Measurements from ENCODE around the gene POLN. TPM values are rescaled to one million over a fixed set of nuclear protein-coding genes. Genes with fewer than 3 reads are reported as not detected.

The POLN gene
- total and polyA plus RNA-seq, 11 donors = 0.38 to 4.5 (median 1.9) TPM

GRCh38 chr4:2259036-2259540 is 17.2 kb upstream of the POLN start:
- ATAC-seq (no peak), DNase-seq (peak in 4 of 5 donors; percentile 9 to 56 (median 24))
- intact Hi-C loops (cut with DNase I) = loop anchor here in 2 of 10 donors (10.0 kb wide), 1 partner anchor 156 kb away; the partner anchor contains the start of genes CFAP99 (in 2 of the 2) and ZFYVE28 (in 2 of the 2)
- WGBS, 4 donors = 53 to 66% (median 56%) methylated on average over 8 to 13 of the region's 13 CpGs
- no peak for TF ChIP-seq POLR2A (IDR thresholded peaks at IDR 0.05)
- TF ChIP-seq CTCF (IDR thresholded peaks at IDR 0.05) = no peak
- Histone ChIP-seq H3K27me3 (no peaks in the 10 kb centered on the region), H3K4me3 (peak overlapping the region in 8 of 12 donors; percentile 70 to 100 (median 88)), H3K27ac (peak overlapping the region in 11 of 12 donors; percentile 58 to 97 (median 91)), H3K4me1 (peaks cover 21 to 87% (median 71%) of the 10 kb centered on the region in 12 donors), H3K36me3 (peaks cover 0 to 38% (median 12%) of the 10 kb centered on the region in 9 donors), H3K9me3 (no peaks in the 10 kb centered on the region)

- H3K4me1 ChIP-seq = peaks cover 21 to 87% (median 72%) of the 10 kb centered on the region in 12 donors
- TF ChIP-seq CTCF (IDR thresholded peaks at IDR 0.05) (no peak), POLR2A (IDR thresholded peaks at IDR 0.05) (no peak)
- peaks cover 0 to 44% (median 17%) of the 10 kb centered on the region in 9 donors for H3K36me3 ChIP-seq
- H3K27me3 ChIP-seq = no peaks in the 10 kb centered on the region
- H3K4me3 ChIP-seq = peak overlapping the region in 4 of 12 donors; percentile 6 to 100 (median 50)
- no peaks in the 10 kb centered on the region for H3K9me3 ChIP-seq
- peak; percentile 8 to 62 (median 25) for DNase-seq
- H3K27ac ChIP-seq = peak overlapping the region; percentile 74 to 97 (median 90)
- no peak for ATAC-seq
- whole genome bisulfite sequencing, 4 donors = 87 to 92% (median 89%) methylated on average over 14 to 18 of the region's 18 CpGs
- intact Hi-C loops (cut with DNase I) = loop anchor here in 2 of 10 donors (10.0 kb wide), 1 partner anchor 156 kb away; the partner anchor contains the start of genes CFAP99 (in 2 of the 2) and ZFYVE28 (in 2 of the 2)
These were observed 16.4 kb upstream of the POLN start for GRCh38 chr4:2258091-2259035.

GRCh38 chr4:2257361-2258081 is 15.6 kb upstream of the POLN start:
- TF ChIP-seq POLR2A (IDR thresholded peaks at IDR 0.05) (no peak), CTCF (IDR thresholded peaks at IDR 0.05) (no peak)
- Histone ChIP-seq H3K27me3 (no peaks in the 10 kb centered on the region), H3K4me1 (peaks cover 21 to 84% (median 70%) of the 10 kb centered on the region in 12 donors), H3K9me3 (no peaks in the 10 kb centered on the region), H3K27ac (peak overlapping the region; percentile 74 to 94 (median 89)), H3K4me3 (peak overlapping the region in 3 of 12 donors; percentile 1 to 24 (median 1)), H3K36me3 (peaks cover 0 to 51% (median 23%) of the 10 kb centered on the region in 9 donors)
- peak in 4 of 5 donors; percentile 5 to 35 (median 21) for DNase-seq
- 62 to 75% (median 63%) methylated on average over 9 to 14 of the region's 14 CpGs for WGBS, 4 donors
- ATAC-seq = no peak
- intact Hi-C loops (cut with DNase I) = loop anchor here in 3 of 10 donors (2.0 to 10.0 kb wide), 2 partner anchors 15 to 157 kb away; partner anchors contain the start of genes CFAP99 (in 2 of the 3), ZFYVE28 (in 2 of the 3), HAUS3 (in 1 of the 3) and POLN (in 1 of the 3)
